Measurements from ENCODE around the gene TRIM48. TPM values are rescaled to one million over a fixed set of nuclear protein-coding genes. Genes with fewer than 3 reads are reported as not detected.
"Not testable (repeated sequence)": the region's sequence is repeated elsewhere in the genome, so short reads cannot be mapped to it uniquely, and the experiment has no call there.

The TRIM48 gene
- not detected in 2 replicates for total RNA-seq
- long read RNA-seq: 0 reads

GRCh38 chr11:55261855-55262254 is at the start of gene TRIM48:
TRIM48 (plus strand) TSS chr11:55262155; CDS start chr11:55262268, 113 bp downstream.
- H3K27me3 Mint-ChIP-seq (ENCODE audit: unreplicated experiment); H3K27ac Mint-ChIP-seq (ENCODE audit: unreplicated experiment); H3K4me1 Mint-ChIP-seq (ENCODE audit: unreplicated experiment); DNase-seq (ENCODE audit: extremely low spot score, unreplicated experiment); H3K36me3 Mint-ChIP-seq (ENCODE audit: unreplicated experiment); H3K4me3 Mint-ChIP-seq (ENCODE audit: unreplicated experiment): not testable (repeated sequence)
- peaks cover 26% of the 10 kb centered on the region for H3K9me3 Mint-ChIP-seq (ENCODE audit: unreplicated experiment)

- not testable (repeated sequence) for H3K27ac Mint-ChIP-seq (ENCODE audit: unreplicated experiment); H3K4me1 Mint-ChIP-seq (ENCODE audit: unreplicated experiment); H3K27me3 Mint-ChIP-seq (ENCODE audit: unreplicated experiment); H3K4me3 Mint-ChIP-seq (ENCODE audit: unreplicated experiment); H3K36me3 Mint-ChIP-seq (ENCODE audit: unreplicated experiment)
- peak; percentile 49 for DNase-seq (ENCODE audit: extremely low spot score, unreplicated experiment)
- H3K9me3 Mint-ChIP-seq (ENCODE audit: unreplicated experiment): peaks cover 45% of the 10 kb centered on the region
These were observed 23.6 kb upstream of the TRIM48 start for GRCh38 chr11:55238316-55238715.

- no peak for DNase-seq (ENCODE audit: extremely low spot score, unreplicated experiment)
- H3K36me3 Mint-ChIP-seq (ENCODE audit: unreplicated experiment): no peaks in the 10 kb centered on the region
- H3K27me3 Mint-ChIP-seq (ENCODE audit: unreplicated experiment): no peaks in the 10 kb centered on the region
- peaks cover 24% of the 10 kb centered on the region for H3K9me3 Mint-ChIP-seq (ENCODE audit: unreplicated experiment)
- H3K4me1 Mint-ChIP-seq (ENCODE audit: unreplicated experiment): no peaks in the 10 kb centered on the region
- no peak overlapping the region for H3K27ac Mint-ChIP-seq (ENCODE audit: unreplicated experiment)
- TF ChIP-seq CTCF (IDR thresholded peaks at IDR 0.05): no peak
- no peak overlapping the region for H3K4me3 Mint-ChIP-seq (ENCODE audit: unreplicated experiment)
These were observed 1.1 kb downstream of the TRIM48 start for GRCh38 chr11:55263081-55263480.

Other genes starting within 250 kb of the TRIM48 start
- gene OR4A16, start 81.0 kb downstream of the TRIM48 start, total RNA-seq: not detected in 2 replicates
- not detected in 2 replicates for gene OR4A15, start 105.8 kb downstream of the TRIM48 start, total RNA-seq

Data from osteocyte (in vitro differentiated cells).